NCI-H2107 (cell line): ENCODE results near the gene FILIP1.

Experiments used
- DNase-seq: peaks from one replicate; lab custom pipeline; 2025; lab: John Stamatoyannopoulos, UW

The FILIP1 gene

DNA sequence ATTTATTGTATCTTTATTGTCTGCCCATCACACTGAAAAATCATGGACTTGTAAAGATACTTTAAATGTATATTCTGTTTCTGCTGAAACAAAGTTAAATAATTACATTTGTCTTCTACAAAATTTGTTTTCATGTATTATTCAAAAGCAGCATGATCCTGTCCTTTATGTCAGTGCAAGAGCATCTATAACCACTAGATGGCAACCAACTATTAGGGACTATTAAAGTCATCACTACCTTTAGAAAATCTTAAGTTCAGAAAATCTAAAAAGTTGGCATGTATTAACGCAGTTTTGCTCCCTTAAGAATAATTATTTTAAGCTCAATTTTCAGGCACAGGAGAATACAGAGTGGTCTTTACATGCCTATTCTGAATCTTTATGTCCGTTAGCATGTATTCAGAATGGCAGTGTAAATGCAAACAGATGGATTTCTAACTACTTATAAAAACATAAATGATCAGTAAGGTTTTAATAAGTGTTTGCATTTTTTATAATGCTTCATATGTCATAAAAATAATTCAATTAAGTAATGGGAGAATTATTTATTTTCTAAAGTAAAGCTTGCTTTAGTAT is 226.8 kb downstream of the FILIP1 start:
- DNase-seq, result no peak

DNA sequence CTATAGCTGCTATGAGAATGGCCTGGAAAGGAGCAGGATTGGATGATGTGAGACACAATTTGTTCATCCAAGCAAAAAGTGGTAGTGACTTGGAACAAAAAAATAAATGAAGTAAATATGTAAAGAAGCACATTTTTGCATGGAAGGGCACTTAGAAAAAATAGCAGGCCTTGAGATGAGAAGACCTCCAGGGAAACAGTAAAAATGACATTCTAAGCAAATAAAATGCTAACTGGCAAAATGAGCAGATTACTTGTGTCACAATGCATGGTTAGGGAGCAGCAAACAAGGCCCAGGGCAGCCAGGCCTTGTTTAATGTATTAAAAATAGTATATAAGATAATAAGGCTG is 230.2 kb downstream of the FILIP1 start:
- DNase-seq, result no peak

- DNase-seq, result no peak
These were observed 230.7 kb downstream of the FILIP1 start for GRCh38 chr6:75262716-75263400.

DNA sequence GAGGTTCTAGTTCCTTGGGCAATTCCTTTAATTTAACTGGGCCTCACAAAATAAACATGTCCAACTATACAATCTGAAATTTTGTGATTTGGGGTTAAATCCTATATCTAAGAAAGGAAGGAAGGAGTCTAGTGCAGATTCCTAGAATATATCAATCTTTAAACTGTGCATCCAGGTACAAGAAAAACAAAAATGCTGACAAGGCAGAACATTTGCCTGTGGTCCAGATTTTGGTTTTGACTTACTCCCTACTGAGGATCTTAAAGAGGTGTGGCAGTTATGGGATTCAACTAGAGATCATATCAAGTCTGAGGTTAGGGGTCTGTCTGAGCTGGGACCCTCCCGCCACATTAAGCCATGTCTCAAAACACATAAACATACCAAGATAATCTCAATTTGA is 232.3 kb downstream of the FILIP1 start:
- no peak for DNase-seq

DNA sequence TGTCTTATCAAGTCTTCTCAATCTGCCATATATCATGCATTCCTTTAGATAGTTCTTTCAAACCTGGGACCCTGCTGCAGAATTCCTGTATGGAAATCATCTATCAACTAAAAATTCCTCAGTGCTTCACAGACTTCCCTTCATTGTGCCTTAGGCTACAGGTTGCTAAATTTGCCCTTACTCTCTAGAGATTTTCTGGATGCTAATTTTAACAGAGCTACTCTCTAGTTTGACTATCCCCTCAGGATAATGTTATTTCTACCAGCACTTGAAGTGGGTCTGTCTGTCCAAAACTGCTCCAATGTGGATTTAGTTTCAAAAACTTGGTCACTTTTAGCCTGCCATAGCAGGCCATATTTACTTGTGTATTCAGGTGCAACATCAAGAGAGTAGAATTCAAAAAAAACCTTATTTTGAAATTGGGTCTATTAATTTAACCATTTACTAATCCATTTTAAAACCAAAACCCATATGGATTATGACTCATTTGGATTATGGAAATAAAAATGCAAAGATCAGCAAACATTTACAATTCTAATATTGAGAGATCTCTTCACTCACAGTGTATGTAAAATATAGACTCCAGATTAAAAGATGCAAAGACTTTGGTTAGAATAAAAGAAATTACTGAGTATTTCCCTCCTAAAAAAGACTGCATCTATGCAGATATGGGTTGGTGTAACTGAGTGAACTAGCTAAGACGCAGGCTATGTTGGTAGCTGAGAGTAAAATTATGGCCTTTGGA is 236.1 kb downstream of the FILIP1 start:
- DNase-seq, result no peak

GRCh38 chr6:75250552-75250951 is 243.0 kb downstream of the FILIP1 start:
- DNase-seq, result no peak

- no peak for DNase-seq
These were observed 243.8 kb downstream of the FILIP1 start for GRCh38 chr6:75249837-75250236.

DNA sequence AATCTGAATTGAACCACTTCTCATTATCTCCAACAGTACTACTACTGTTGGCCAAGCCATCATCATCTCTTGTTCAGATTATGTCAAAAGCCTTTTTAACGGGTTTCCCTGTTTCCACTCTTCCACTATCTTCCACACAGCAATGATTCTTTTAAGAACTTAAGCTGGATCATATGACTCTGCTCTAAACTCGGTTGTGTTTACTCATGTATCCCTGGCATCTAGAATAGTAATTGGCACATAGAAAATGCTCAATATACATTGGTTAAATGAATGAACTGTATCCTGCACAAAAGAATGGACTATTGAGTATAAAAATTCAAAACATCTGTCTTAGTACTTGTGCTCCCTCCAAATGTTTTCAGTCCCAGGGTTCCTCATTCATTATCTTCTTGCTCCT is 247.2 kb downstream of the FILIP1 start:
- no peak for DNase-seq

GRCh38 chr6:75244063-75244584 is 249.5 kb downstream of the FILIP1 start:
- no peak for DNase-seq

DNA sequence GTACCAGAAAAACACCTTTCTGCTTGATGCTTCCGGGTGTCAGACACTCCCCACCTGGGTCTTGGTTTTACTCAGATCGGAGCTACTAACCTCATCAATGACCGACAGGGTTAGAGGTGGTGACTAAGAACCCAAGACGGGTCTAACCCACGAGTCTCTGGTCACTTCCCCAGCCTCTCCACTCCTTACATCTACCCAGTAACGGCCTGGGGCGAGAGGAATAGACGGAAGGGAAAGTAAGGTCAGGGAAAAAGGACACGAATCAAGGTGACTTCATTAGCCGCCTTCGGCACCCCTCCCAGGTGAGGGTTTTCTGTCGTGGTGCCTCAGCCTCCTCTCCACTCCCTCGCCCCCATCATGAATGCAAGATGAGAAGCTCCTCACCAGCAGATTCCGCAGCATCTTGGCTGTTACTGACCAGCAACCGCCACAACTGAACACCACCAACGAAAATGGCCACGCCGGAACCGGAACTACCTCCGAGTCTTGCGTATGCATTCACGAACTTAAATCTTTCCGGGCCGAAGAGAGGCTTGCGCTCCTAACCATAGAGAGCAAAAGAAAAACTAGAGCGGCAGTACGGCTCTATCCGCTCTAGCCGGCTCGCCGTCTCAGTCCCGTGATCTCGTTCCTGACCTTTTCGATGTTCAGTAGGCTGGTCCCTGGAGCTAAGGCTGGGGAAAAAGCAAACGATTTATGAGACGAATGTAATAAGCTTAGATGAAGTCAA is 250.1 kb downstream of the FILIP1 start, which contains the start of gene COX7A2:
TSS of gene COX7A2 (minus strand) at position 469 of the 730 bp plus-strand sequence. CDS start at position 402, 67 bp downstream.
- peak; percentile 82 for DNase-seq
